GM23248 (cell line): ENCODE data around the gene RTN4RL1.

Source experiments
- EZH2 ChIP-seq: fragments of 200-600 bp; sonication (generic); IDR thresholded peaks from 2 replicates; pipeline ENCODE4 v1.6.1; 2018; ENCODE audit warnings: antibody characterized with exemption, mild to moderate bottlenecking; ENCODE audit not compliant: insufficient read depth, poor library complexity, severe bottlenecking
- EZH2phosphoT487 ChIP-seq: fragments of 200-600 bp; sonication (generic); IDR thresholded peaks from 2 replicates; pipeline ENCODE4 v1.6.1; 2018; ENCODE audit warnings: antibody characterized with exemption, moderate library complexity, mild to moderate bottlenecking, low read depth; ENCODE audit not compliant: insufficient read depth

GRCh38 chr17:2042390-2042847, 17.3 kb upstream of the RTN4RL1 start:
- TF ChIP-seq EZH2phosphoT487, result no peak
- no peak for TF ChIP-seq EZH2
